SK-N-SH treated with all-trans-retinoic acid at 6 μM for 48 hours (cell line): Measurements from ENCODE around the gene PKM.

ENCODE experiments used
- ATAC-seq: fragments of 200-7000 bp; cut with Tn5 transposase; 3 replicates; pipeline ENCODE4 v1.9.1; 2020; ENCODE audit warnings: mild to moderate bottlenecking, moderate library complexity
- ARNTL ChIP-seq: fragments of 450-650 bp; formaldehyde crosslinking; IDR thresholded peaks from 2 replicates; pipeline ENCODE4 v1.5.0; 2020; ENCODE audit warnings: low read depth, mild to moderate bottlenecking, moderate library complexity, borderline replicate concordance
- CSDC2 ChIP-seq: fragments of 250-450 bp; sonication (Bioruptor Pico); IDR thresholded peaks from 2 replicates; pipeline ENCODE4 v1.5.0; 2020; ENCODE audit warnings: mild to moderate bottlenecking, moderate library complexity
- ESRRG ChIP-seq: fragments of 250-450 bp; sonication (Bioruptor Pico); IDR thresholded peaks from 2 replicates; pipeline ENCODE4 v1.6.1; 2021; ENCODE audit warnings: mild to moderate bottlenecking
- GLIS3 ChIP-seq: fragments of 250-450 bp; sonication (Bioruptor Pico); IDR thresholded peaks from 2 replicates; pipeline ENCODE4 v1.5.0; 2020; ENCODE audit warnings: mild to moderate bottlenecking, moderate library complexity
- ISL1 ChIP-seq: fragments of 250-450 bp; sonication (Bioruptor Pico); IDR thresholded peaks from 2 replicates; pipeline ENCODE4 v2.1.2; 2022; ENCODE audit warnings: mild to moderate bottlenecking, moderate library complexity
- OSR1 ChIP-seq: fragments of 250-450 bp; sonication (Bioruptor Pico); IDR thresholded peaks from 2 replicates; pipeline ENCODE4 v1.8.0; 2022; ENCODE audit warnings: moderate library complexity, mild to moderate bottlenecking, inconsistent platforms
- PPARA ChIP-seq: fragments of 250-450 bp; sonication (Bioruptor Pico); IDR thresholded peaks from 2 replicates; pipeline ENCODE4 v1.5.0; 2020; ENCODE audit warnings: mild to moderate bottlenecking, borderline replicate concordance
- RARB ChIP-seq: fragments of 250-450 bp; sonication (Bioruptor Pico); IDR thresholded peaks from 2 replicates; pipeline ENCODE4 v1.8.0; 2021; ENCODE audit warnings: mild to moderate bottlenecking, moderate library complexity
- SNAI2 ChIP-seq: fragments of 250-450 bp; sonication (Bioruptor Pico); IDR thresholded peaks from 2 replicates; pipeline ENCODE4 v1.5.0; 2020; ENCODE audit warnings: mild to moderate bottlenecking, moderate library complexity
- TCF4 ChIP-seq: fragments of 250-450 bp; sonication (Bioruptor Pico); IDR thresholded peaks from 2 replicates; pipeline ENCODE4 v1.8.0; 2021; ENCODE audit warnings: mild to moderate bottlenecking, moderate library complexity, borderline replicate concordance
- TOX ChIP-seq: fragments of 250-450 bp; sonication (Bioruptor Pico); IDR thresholded peaks from 2 replicates; pipeline ENCODE4 v1.8.0; 2021; ENCODE audit warnings: mild to moderate bottlenecking, moderate library complexity, borderline replicate concordance
- ZC3H10 ChIP-seq: fragments of 250-450 bp; sonication (Bioruptor Pico); IDR thresholded peaks from 2 replicates; pipeline ENCODE4 v1.5.1; 2021; ENCODE audit warnings: mild to moderate bottlenecking, moderate library complexity
- ZFP3 ChIP-seq: fragments of 250-450 bp; sonication (Bioruptor Pico); IDR thresholded peaks from 2 replicates; pipeline ENCODE4 v1.5.0; 2020; ENCODE audit warnings: mild to moderate bottlenecking, moderate library complexity
- ZFP30 ChIP-seq: fragments of 450-650 bp; formaldehyde crosslinking; IDR thresholded peaks from 2 replicates; pipeline ENCODE4 v1.5.0; 2022; ENCODE audit warnings: mild to moderate bottlenecking, moderate library complexity
- ZNF565 ChIP-seq: fragments of 450-650 bp; formaldehyde crosslinking; conservative IDR thresholded peaks from 2 replicates; pipeline ENCODE4 v1.5.0; 2020; ENCODE audit warnings: low read depth, mild to moderate bottlenecking, moderate library complexity
- ZNF70 ChIP-seq: fragments of 450-650 bp; formaldehyde crosslinking; IDR thresholded peaks from 2 replicates; pipeline ENCODE4 v1.5.0; 2020; ENCODE audit warnings: mild to moderate bottlenecking, moderate library complexity
- ZNF8 ChIP-seq: fragments of 450-650 bp; formaldehyde crosslinking; IDR thresholded peaks from 2 replicates; pipeline ENCODE4 v1.5.0; 2020; ENCODE audit warnings: mild to moderate bottlenecking, moderate library complexity
- TF ChIP-seq, protein P1 (sequence below): fragments of 250-450 bp; sonication (Bioruptor Pico); IDR thresholded peaks from 2 replicates; pipeline ENCODE4 v1.8.0; 2021; ENCODE audit warnings: low read depth, mild to moderate bottlenecking, moderate library complexity, borderline replicate concordance
- TF ChIP-seq, protein P2 (sequence below): fragments of 250-450 bp; sonication (Bioruptor Pico); IDR thresholded peaks from 2 replicates; pipeline ENCODE4 v1.5.1; 2021; ENCODE audit warnings: mild to moderate bottlenecking, moderate library complexity
- TF ChIP-seq, protein P3 (sequence below): fragments of 250-450 bp; sonication (Bioruptor Pico); IDR thresholded peaks from 2 replicates; pipeline ENCODE4 v1.8.0; 2020; ENCODE audit warnings: mild to moderate bottlenecking, moderate library complexity, borderline replicate concordance
- TF ChIP-seq, protein P4 (sequence below): fragments of 250-450 bp; sonication (Bioruptor Pico); IDR thresholded peaks from 2 replicates; pipeline ENCODE4 v1.5.0; 2020; ENCODE audit warnings: mild to moderate bottlenecking, moderate library complexity
- TF ChIP-seq, protein P5 (sequence below): fragments of 250-450 bp; sonication (Bioruptor Pico); IDR thresholded peaks from 2 replicates; pipeline ENCODE4 v1.5.1; 2020; ENCODE audit warnings: low read depth, mild to moderate bottlenecking, moderate library complexity

The PKM gene

DNA sequence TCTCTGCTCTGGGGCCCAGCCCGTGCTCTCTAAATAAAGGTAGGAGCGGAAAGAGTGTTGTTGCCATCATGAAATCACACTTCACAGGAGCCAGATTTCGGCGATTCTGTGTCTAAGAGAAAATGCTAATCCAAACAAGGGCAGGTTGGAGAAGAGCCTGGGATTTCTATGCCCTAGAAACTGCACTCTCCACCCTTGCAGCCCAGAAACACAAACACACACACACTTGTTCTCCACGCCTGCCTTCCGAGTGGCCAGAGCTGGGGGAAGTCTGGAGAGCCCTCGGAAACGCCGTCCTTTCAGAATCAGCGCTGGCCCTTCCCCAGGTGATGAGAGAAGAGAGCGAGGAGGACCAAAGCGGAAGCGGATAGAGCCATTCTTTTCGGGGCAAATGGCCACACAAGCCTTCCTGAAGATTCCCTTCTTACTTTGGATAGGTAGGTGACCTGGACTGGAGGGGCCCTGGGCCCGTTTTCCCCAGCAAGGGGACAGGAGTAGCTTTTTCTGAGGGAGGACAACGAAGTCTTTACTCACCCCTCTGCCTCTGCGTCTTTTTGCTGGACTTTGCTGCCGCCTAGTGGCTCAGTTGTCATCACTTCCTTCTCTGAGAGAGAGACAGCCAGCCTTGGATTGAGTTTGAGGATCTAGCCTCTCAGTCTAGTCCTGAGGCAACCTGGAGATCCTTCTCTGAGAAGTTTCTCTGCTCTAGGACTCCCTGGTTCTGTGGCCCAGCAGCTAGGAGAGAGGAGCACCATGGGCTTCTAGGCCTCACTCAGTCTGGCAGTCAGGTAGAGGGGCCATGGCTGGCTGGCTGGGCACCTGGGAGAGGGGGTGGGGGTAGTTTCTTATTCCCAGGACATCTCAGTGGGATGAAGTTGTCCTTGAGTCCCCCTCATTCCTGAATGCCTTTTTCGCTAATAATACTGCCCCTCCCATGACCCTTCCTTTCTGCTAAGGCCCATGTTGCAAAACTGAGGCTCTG is 75.1 kb downstream of the PKM start:
- TF ChIP-seq ARNTL (CRISPR knock-in tag): no peak
- no peak for TF ChIP-seq ISL1 (CRISPR knock-in tag)
- no peak for TF ChIP-seq OSR1
- TF ChIP-seq, protein P1, sequence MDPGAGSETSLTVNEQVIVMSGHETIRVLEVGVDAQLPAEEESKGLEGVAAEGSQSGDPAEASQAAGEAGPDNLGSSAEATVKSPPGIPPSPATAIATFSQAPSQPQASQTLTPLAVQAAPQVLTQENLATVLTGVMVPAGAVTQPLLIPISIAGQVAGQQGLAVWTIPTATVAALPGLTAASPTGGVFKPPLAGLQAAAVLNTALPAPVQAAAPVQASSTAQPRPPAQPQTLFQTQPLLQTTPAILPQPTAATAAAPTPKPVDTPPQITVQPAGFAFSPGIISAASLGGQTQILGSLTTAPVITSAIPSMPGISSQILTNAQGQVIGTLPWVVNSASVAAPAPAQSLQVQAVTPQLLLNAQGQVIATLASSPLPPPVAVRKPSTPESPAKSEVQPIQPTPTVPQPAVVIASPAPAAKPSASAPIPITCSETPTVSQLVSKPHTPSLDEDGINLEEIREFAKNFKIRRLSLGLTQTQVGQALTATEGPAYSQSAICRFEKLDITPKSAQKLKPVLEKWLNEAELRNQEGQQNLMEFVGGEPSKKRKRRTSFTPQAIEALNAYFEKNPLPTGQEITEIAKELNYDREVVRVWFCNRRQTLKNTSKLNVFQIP (CRISPR knock-in tag): no peak
- no peak for TF ChIP-seq TOX (CRISPR knock-in tag)
- TF ChIP-seq, protein P2, sequence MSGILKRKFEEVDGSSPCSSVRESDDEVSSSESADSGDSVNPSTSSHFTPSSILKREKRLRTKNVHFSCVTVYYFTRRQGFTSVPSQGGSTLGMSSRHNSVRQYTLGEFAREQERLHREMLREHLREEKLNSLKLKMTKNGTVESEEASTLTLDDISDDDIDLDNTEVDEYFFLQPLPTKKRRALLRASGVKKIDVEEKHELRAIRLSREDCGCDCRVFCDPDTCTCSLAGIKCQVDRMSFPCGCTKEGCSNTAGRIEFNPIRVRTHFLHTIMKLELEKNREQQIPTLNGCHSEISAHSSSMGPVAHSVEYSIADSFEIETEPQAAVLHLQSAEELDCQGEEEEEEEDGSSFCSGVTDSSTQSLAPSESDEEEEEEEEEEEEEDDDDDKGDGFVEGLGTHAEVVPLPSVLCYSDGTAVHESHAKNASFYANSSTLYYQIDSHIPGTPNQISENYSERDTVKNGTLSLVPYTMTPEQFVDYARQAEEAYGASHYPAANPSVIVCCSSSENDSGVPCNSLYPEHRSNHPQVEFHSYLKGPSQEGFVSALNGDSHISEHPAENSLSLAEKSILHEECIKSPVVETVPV (CRISPR knock-in tag): no peak
- TF ChIP-seq, protein P3, sequence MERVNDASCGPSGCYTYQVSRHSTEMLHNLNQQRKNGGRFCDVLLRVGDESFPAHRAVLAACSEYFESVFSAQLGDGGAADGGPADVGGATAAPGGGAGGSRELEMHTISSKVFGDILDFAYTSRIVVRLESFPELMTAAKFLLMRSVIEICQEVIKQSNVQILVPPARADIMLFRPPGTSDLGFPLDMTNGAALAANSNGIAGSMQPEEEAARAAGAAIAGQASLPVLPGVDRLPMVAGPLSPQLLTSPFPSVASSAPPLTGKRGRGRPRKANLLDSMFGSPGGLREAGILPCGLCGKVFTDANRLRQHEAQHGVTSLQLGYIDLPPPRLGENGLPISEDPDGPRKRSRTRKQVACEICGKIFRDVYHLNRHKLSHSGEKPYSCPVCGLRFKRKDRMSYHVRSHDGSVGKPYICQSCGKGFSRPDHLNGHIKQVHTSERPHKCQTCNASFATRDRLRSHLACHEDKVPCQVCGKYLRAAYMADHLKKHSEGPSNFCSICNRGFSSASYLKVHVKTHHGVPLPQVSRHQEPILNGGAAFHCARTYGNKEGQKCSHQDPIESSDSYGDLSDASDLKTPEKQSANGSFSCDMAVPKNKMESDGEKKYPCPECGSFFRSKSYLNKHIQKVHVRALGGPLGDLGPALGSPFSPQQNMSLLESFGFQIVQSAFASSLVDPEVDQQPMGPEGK: no peak
- TF ChIP-seq ESRRG (CRISPR knock-in tag): no peak
- no peak for TF ChIP-seq ZNF70 (CRISPR knock-in tag)
- no peak for TF ChIP-seq RARB
- TF ChIP-seq, protein P4, sequence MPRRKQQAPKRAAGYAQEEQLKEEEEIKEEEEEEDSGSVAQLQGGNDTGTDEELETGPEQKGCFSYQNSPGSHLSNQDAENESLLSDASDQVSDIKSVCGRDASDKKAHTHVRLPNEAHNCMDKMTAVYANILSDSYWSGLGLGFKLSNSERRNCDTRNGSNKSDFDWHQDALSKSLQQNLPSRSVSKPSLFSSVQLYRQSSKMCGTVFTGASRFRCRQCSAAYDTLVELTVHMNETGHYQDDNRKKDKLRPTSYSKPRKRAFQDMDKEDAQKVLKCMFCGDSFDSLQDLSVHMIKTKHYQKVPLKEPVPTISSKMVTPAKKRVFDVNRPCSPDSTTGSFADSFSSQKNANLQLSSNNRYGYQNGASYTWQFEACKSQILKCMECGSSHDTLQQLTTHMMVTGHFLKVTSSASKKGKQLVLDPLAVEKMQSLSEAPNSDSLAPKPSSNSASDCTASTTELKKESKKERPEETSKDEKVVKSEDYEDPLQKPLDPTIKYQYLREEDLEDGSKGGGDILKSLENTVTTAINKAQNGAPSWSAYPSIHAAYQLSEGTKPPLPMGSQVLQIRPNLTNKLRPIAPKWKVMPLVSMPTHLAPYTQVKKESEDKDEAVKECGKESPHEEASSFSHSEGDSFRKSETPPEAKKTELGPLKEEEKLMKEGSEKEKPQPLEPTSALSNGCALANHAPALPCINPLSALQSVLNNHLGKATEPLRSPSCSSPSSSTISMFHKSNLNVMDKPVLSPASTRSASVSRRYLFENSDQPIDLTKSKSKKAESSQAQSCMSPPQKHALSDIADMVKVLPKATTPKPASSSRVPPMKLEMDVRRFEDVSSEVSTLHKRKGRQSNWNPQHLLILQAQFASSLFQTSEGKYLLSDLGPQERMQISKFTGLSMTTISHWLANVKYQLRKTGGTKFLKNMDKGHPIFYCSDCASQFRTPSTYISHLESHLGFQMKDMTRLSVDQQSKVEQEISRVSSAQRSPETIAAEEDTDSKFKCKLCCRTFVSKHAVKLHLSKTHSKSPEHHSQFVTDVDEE (CRISPR knock-in tag): no peak
- no peak for TF ChIP-seq SNAI2
- no peak for TF ChIP-seq ZFP30 (CRISPR knock-in tag)
- TF ChIP-seq ZC3H10: no peak
- TF ChIP-seq GLIS3 (CRISPR knock-in tag): no peak
- TF ChIP-seq ZFP3 (CRISPR knock-in tag): no peak
- TF ChIP-seq, protein P5, sequence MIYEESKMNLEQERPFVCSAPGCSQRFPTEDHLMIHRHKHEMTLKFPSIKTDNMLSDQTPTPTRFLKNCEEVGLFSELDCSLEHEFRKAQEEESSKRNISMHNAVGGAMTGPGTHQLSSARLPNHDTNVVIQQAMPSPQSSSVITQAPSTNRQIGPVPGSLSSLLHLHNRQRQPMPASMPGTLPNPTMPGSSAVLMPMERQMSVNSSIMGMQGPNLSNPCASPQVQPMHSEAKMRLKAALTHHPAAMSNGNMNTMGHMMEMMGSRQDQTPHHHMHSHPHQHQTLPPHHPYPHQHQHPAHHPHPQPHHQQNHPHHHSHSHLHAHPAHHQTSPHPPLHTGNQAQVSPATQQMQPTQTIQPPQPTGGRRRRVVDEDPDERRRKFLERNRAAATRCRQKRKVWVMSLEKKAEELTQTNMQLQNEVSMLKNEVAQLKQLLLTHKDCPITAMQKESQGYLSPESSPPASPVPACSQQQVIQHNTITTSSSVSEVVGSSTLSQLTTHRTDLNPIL (CRISPR knock-in tag): no peak
- no peak for TF ChIP-seq PPARA (CRISPR knock-in tag)
- no peak for TF ChIP-seq TCF4
- no peak for TF ChIP-seq CSDC2
- TF ChIP-seq, all 23 proteins: peak for 0

DNA sequence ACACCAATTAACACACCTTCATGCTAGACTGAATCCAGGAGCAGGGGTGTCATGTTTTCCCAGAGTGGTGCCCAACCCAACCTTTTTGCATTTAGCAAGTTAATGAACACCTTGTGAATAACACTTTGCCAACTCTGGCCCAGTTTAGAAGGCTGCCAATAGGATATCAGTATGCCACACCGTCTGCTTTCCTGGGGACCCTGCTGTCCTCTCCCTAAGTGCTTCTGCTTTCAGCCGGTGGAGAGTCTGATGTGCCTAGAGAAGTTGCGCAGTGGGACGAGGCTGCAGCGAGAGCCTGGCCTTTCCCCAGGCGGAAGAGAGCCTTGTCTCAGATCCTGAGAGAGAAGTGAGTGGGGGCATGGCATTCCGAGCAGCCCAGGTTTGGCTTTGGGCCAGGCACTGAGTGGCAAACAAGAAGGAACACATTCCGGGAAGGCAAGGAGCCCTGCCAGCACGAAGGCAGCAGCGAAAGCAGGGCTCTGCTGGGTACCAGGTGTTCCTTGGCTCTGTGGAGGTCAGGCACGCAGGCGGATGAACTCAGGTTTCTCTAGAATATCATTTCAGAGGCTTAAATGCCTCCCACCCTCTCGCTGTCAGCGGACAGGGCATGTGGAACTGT is 75.9 kb downstream of the PKM start:
- TF ChIP-seq ARNTL (CRISPR knock-in tag) (no peak), ISL1 (CRISPR knock-in tag) (peak; percentile 42; the same call in 1 of the 2 replicates)
- TF ChIP-seq, all 23 proteins: peak for 1
- ATAC-seq: peak; percentile 67

More for the DNA sequence above, 75.1 kb downstream of the PKM start:
- peak; percentile 96 for ATAC-seq

DNA sequence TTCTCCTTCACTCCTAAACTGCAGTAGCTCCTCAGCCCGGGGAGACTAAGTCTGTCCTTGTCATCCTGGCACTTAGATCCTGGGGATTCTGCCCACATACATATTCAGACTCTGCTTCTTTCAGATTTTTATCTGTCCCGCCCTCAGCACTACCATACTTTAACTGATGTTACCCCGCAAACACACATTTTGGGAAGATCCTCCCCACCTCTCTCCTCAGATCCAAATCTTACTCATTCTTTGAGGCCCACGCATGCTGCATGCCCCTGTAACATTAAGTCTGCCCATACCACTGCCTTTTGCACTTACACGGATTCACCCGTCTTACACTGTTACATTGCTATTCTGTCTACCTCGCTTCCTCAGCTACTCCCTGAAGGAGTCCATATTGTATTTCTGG is 76.7 kb downstream of the PKM start:
- ATAC-seq: no peak
- TF ChIP-seq, protein P1 (CRISPR knock-in tag): no peak
- TF ChIP-seq TOX (CRISPR knock-in tag) (no peak), OSR1 (no peak), TCF4 (no peak), ZNF565 (CRISPR knock-in tag) (no peak), ZNF8 (CRISPR knock-in tag) (no peak), GLIS3 (CRISPR knock-in tag) (no peak), SNAI2 (no peak), ZFP30 (CRISPR knock-in tag) (no peak), ISL1 (CRISPR knock-in tag) (no peak)
- TF ChIP-seq, protein P3: no peak
